GM18870 (cell line): ENCODE results near the gene DAB2.

Experiments used
- ATAC-seq: cut with Tn5 transposase; IDR thresholded peaks from one replicate; pipeline ENCODE4 v1.9.1; 2021; ENCODE audit warnings: moderate library complexity; ENCODE audit not compliant: unreplicated experiment

Gene DAB2

DNA sequence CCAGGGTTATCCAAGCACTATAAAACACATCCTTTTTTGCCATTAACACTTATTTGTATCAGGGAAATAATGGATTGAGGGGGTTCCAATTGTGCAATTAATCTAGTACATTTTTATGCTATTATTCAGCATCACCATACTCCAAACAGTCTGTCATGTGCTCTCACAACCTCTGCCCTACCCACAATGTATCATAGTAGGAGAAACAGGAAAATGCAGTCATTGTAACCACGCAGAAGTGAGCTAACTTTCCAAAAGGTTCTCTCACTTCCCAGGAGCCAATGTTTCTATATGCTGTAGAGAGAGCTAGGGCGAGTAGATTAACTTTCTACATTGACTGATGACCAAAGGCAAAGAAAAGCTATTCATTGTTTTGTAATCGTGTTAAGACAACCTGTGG is 29.8 kb downstream of the DAB2 start:
- ATAC-seq = no peak

- no peak for ATAC-seq
Observed at GRCh38 chr5:39390945-39391344, 33.8 kb downstream of the DAB2 start.

GRCh38 chr5:39387293-39387692 is 37.5 kb downstream of the DAB2 start:
- ATAC-seq = no peak

DNA sequence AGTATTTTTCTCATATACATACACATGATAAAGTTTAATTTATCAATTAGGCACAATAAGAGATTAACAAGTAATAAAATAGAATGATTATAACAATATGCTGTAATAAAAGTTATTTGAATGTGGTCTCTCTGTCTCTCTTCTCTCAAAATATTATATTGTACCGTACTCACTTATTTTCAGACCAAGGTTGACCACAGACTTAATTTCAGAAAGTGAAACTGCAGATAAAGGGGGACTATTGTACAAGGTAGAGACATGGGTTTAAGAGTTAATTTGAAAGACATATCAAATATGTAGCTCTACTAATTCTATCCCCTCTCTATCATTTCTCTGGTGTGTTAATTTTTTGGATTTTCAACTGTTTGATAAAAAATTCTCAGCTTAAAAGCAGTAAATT is 40.5 kb downstream of the DAB2 start:
- ATAC-seq = no peak

DNA sequence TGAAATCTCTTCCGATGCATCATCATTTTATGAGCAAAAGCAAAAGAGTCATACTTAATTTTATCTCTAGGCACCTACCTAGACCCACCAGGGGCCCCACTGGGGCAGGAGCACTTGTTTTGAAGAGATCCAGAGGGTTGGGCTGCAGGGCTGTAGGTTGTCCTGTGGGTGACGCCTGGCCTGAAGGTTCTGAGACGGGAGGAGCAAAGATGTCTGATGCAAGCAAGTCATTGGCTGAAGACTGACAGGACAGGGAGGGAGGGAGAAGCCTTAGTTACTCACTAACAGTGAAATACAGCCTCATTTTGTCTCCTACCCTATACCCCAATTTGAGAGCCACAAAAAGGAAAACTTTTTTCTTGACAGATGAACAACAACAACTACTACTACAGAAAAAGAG is 43.4 kb downstream of the DAB2 start:
- no peak for ATAC-seq

DNA sequence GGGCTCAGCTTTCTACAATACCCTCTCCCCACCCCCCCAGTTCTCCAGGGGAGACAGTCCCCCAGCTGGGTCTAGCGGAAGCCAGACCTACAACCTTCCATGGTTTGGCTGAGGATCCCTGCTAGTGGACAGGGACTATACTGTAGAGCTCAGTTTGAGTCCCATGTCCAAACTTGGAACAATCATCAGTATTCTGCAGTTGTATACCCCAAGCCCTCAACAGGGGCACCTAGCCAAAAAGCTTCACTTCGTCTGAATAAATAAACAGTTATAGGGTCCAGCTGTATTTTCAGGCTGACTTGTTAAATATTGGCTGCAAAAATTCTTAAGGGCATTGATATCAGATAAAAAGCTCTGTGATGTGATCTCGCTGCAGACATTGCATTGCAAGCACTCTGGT is 45.1 kb downstream of the DAB2 start:
- ATAC-seq = no peak

DNA sequence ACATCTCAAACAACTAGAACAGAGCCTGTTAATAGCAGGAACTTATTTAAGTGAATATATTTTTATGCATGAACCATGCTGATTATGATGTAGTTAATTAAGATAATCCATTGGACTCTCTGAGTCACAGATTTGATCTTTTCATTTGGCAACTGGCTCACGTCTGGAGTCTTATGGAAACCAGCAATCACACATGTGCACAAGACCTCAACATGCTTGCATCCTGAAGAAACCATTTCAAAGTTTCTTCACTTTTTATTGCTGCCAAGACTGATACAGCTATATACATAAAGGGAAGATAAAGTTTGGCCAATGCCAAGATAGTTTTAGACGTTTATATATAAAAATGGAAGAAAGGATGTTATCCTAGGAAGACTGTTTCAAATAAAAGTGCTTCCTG is 47.2 kb downstream of the DAB2 start:
- no peak for ATAC-seq

DNA sequence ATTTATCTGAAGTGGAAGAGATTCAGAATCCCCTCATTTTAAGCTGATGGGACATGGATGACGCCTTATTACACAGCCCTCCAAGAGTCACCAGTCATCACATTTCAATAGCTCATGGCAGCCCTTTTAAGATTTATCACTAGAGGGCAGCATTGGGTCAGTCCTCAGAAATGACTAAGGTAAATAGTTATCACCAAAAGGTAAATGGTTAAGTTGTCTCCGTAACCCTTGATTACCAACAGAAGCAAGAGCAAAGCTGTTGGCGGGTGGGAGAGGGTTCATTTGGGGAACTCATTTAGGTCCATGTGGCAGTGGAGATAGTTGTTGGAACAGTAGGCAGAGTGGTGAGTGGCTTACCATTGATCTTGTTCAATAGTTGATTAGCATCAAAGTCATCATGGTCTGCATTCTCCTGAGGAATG is 48.5 kb downstream of the DAB2 start:
- ATAC-seq = no peak

DNA sequence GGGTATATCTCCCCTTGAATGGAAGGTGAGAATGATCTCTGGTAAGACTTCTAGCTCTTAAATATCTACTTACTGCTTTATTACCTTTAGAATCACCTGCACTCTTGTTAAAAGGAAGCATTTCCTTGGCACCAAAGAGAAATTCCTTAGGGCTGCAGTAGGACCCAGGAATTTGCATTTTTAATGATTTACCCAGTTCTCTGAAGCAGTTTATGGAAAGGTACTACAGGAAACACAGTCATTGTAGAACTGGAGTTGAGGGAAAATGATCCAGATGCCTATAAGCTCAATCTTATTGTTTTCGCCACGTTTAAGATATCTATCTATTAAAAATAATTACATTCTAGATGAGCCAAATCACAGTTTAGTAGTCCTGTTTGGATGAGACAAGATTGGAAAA is 51.0 kb downstream of the DAB2 start:
- ATAC-seq = no peak

- no peak for ATAC-seq
Observed at GRCh38 chr5:39371367-39371635, 53.5 kb downstream of the DAB2 start.

- no peak for ATAC-seq
Observed at GRCh38 chr5:39370555-39371366, 54.0 kb downstream of the DAB2 start.

- no peak for ATAC-seq
Observed at GRCh38 chr5:39369123-39369815, 55.5 kb downstream of the DAB2 start.

DNA sequence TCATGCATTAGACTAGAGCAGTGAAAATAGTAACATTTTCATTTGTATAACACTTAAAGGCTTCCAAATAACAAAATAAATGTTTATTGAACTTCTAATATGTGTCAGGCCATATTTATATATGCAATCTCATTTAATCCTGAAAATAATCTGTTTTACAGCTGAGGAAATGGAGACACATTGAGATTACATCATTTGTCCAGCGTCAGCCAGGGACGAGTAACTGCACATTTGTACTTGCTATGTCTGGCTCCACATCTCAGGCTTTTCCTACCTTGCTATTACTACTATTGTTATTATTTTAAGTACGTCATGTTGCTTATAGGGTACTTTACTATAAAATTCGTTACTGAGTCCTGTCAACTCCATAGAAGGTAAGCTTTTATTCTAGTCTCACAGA is 56.7 kb downstream of the DAB2 start:
- ATAC-seq = no peak

DNA sequence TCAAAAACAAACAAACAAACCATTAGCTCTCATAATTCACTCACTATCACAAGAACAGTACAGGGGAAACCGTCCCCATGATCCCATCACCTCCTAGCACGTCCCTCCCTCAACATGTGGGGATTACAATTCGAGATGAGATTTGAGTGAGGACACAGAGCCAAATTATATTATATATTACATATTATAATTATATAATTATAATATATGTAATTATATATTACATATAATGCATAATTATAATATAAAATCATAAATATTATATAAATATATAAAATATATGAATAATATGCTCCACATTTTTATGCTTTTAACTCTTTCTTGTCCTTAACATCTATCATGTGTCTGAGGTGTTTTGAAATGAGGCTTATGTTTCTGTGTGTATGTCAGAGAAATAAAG is 57.1 kb downstream of the DAB2 start:
- ATAC-seq = no peak

- ATAC-seq = no peak
Observed at GRCh38 chr5:39364367-39364766, 60.4 kb downstream of the DAB2 start, which contains the start of gene C9. Gene C9, minus strand, starts transcription at chr5:39364495. Its CDS starts 31 bp downstream, at chr5:39364464.

DNA sequence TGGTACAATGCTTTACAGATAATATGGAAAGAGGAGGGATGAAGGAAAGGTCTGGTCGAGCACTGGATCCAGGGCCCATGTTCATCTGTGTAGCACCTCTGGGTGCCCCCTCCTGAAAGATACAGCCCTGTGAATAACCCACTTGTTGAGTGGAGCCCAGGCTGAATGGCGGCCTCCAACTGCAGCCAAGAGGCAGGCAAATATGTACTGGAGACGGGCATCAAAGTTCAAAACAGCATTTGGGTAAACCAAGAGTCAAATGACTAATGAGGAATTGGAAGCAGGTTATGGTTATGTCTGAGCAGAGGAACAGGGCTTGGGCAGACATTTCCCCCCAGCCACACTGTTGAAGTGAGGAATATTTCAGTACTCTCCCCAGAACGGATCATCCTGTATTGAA is 61.6 kb downstream of the DAB2 start:
- ATAC-seq = no peak

GRCh38 chr5:39362646-39363045 is 62.1 kb downstream of the DAB2 start:
- no peak for ATAC-seq

GRCh38 chr5:39361306-39361705 is 63.5 kb downstream of the DAB2 start:
- ATAC-seq = no peak

GRCh38 chr5:39360471-39361111 is 64.2 kb downstream of the DAB2 start:
- no peak for ATAC-seq

- ATAC-seq = no peak
Observed at GRCh38 chr5:39356263-39356662, 68.5 kb downstream of the DAB2 start.

DNA sequence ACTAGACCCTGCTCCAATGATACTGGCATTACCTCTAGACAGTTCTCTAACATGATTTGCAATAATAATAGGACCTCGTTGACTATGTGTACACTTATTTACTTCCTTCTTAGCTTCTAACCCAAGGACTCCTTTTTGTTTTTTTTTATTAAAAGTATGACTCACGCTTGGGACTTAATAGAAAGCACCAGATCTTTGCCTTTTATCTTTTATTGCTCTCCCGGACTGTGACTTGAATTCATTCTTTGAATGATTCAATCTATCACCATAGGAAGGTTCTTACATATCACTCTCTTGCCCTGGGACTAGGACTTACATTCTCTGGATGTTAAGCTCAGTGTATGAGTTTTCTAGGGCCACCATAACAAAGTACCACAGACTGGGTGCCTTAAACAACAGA is 69.5 kb downstream of the DAB2 start:
- no peak for ATAC-seq

DNA sequence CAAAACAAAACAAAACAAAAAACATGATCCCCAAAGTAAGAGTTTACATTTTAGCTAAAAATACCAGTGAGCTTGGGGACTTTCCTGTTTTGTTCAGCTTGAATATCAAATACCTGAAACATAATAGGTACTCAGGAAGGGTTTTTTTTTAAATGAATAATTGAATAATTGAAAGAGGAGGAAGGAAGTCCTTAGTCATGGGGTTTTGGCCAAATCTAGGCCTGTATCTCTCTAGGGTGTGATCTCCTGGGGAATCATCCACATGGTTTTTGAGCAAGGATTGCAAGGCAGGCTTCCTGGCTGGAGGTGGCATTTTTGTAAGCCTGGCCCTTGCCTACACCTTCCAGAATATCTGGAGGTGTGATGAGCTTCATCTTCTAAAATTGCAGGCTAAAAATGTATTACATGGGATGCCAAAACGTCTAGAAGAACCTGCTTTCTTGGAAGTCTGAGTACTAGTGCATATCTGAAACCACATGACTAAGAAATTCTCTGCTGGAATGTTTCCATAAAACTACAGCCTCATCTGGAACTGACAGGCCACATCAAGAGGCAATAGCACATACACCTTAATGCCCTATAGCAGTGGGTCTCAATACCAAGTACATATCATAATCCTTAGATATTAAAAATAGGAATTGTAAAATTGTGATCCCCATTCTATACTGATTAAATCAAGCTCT is 70.9 kb downstream of the DAB2 start:
- no peak for ATAC-seq
